ENCODE results near the gene RCAN3.

The RCAN3 gene

DNA sequence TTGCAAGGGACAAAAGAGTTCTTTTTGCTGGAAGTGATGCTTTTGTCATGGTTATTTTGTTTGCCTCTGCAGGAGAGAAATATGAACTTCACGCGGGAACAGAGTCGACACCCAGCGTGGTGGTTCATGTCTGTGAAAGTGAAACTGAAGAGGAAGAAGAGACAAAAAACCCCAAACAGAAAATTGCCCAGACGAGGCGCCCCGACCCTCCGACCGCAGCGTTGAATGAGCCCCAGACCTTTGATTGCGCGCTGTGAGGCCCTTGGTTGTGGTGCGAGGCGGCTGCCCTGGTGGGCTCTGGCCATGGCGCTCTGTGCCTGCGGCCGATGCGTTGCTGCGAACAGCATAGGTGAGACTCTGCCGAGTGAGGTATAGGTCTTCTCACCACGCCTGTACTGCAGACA lies 32.4 kb downstream of the RCAN3 start:
- Histone ChIP-seq H2AFZ (ENCODE audit: low read length) (peak overlapping the region; percentile 73), H4K20me1 (ENCODE audit: insufficient read depth, low read length) (no peaks in the 10 kb centered on the region), H3K4me1 (ENCODE audit: low read length) (no peaks in the 10 kb centered on the region; the same call in 1 of the 2 replicates), H3K27me3 (replicated peaks; ENCODE audit: insufficient read depth, low read length) (no peaks in the 10 kb centered on the region), H3F3A (ENCODE audit: insufficient read depth, low read length) (peaks cover 6% of the 10 kb centered on the region; the same call in 1 of the 2 replicates), H3K79me2 (ENCODE audit: low read length) (no peaks in the 10 kb centered on the region), H3K9me2 (replicated peaks; ENCODE audit: insufficient read depth, low read length) (no peaks in the 10 kb centered on the region), H3K4me2 (ENCODE audit: low read depth, low read length) (peak overlapping the region; percentile 67), H3K27ac (ENCODE audit: low read length) (peak overlapping the region; percentile 47; the same call in 1 of the 2 replicates), H3K4me3 (ENCODE audit: low read length) (peak overlapping the region; percentile 65), H3K9me3 (replicated peaks; ENCODE audit: insufficient read depth, low read length) (no peaks in the 10 kb centered on the region), H3K9ac (ENCODE audit: low read length) (peak overlapping the region; percentile 57; the same call in 1 of the 2 replicates), H3K36me3 (replicated peaks; ENCODE audit: insufficient read depth, low read length) (no peaks in the 10 kb centered on the region)
- DNase-seq: peak; percentile 88
- no peak for TF ChIP-seq EZH2 (optimal IDR thresholded peaks at IDR 0.05; ENCODE audit: low read depth, low read length)
- TF ChIP-seq, protein P1, sequence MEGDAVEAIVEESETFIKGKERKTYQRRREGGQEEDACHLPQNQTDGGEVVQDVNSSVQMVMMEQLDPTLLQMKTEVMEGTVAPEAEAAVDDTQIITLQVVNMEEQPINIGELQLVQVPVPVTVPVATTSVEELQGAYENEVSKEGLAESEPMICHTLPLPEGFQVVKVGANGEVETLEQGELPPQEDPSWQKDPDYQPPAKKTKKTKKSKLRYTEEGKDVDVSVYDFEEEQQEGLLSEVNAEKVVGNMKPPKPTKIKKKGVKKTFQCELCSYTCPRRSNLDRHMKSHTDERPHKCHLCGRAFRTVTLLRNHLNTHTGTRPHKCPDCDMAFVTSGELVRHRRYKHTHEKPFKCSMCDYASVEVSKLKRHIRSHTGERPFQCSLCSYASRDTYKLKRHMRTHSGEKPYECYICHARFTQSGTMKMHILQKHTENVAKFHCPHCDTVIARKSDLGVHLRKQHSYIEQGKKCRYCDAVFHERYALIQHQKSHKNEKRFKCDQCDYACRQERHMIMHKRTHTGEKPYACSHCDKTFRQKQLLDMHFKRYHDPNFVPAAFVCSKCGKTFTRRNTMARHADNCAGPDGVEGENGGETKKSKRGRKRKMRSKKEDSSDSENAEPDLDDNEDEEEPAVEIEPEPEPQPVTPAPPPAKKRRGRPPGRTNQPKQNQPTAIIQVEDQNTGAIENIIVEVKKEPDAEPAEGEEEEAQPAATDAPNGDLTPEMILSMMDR (IDR thresholded peaks at IDR 0.05; ENCODE audit: low read length): 0 out of 2 replicates have a peak, but pooled peaks have one; percentile 9

DNA sequence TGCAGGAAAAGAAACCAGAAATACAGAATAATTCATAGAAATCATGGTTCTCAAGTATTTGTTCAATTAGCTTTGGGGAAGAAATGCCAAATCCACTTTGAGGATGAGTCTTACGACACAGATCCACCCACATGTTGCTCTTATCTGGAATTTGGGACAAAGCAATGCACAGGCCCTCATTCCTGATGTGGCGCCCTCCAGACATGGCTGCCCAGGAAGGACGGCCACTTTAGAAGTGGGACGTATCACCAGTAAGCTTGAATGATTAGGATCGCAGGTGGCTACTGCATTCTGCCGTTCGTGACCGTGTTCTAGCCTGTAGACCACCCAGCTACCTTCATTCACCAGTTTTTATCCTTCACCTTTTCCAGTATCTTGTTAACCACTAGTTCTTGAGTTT lies 33.1 kb downstream of the RCAN3 start:
- Histone ChIP-seq H2AFZ (ENCODE audit: low read length) (no peak overlapping the region), H3K36me3 (replicated peaks; ENCODE audit: insufficient read depth, low read length) (no peaks in the 10 kb centered on the region), H3K27ac (ENCODE audit: low read length) (no peak overlapping the region), H3K27me3 (replicated peaks; ENCODE audit: insufficient read depth, low read length) (no peaks in the 10 kb centered on the region), H3K4me3 (ENCODE audit: low read length) (no peak overlapping the region), H3K4me1 (ENCODE audit: low read length) (peaks cover 2% of the 10 kb centered on the region; the same call in 1 of the 2 replicates), H3K4me2 (ENCODE audit: low read depth, low read length) (peak overlapping the region; percentile 67; the same call in 1 of the 2 replicates), H3K79me2 (ENCODE audit: low read length) (no peaks in the 10 kb centered on the region), H3K9me2 (replicated peaks; ENCODE audit: insufficient read depth, low read length) (no peaks in the 10 kb centered on the region), H3K9ac (ENCODE audit: low read length) (no peak overlapping the region), H3K9me3 (replicated peaks; ENCODE audit: insufficient read depth, low read length) (no peaks in the 10 kb centered on the region), H4K20me1 (ENCODE audit: insufficient read depth, low read length) (no peaks in the 10 kb centered on the region), H3F3A (ENCODE audit: insufficient read depth, low read length) (peaks cover 6% of the 10 kb centered on the region; the same call in 1 of the 2 replicates)
- DNase-seq: no peak
- TF ChIP-seq EZH2phosphoT487 (IDR thresholded peaks at IDR 0.05; ENCODE audit: low read length) (no peak), EZH2 (optimal IDR thresholded peaks at IDR 0.05; ENCODE audit: low read depth, low read length) (no peak)
- TF ChIP-seq, protein P1 (IDR thresholded peaks at IDR 0.05; ENCODE audit: low read length): no peak

DNA sequence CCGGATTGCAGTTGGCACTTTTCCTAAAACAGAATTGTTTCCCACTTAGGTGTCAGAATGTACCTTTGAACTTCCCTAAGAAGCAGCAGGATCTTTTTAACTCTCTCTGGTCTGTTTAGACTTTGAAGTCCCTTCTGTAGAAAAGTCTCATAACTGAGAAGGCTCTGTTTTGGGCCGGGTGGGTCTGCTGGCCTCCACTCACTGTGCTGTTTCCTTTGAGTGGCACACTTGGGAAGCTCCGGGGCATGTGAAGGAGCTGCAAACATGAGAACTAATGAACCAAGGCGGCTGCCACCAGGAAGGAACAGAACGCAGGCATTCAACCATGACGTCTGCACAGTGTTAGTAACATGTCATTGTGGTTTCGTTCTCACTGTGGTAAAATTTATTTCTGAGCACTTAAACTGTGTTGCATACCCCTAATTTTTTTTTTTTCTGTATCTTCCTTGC lies 33.8 kb downstream of the RCAN3 start:
- H3K9ac ChIP-seq (ENCODE audit: low read length): no peak overlapping the region

More for the DNA sequence above, 33.8 kb downstream of the RCAN3 start:
- no peak for TF ChIP-seq EZH2phosphoT487 (IDR thresholded peaks at IDR 0.05; ENCODE audit: low read length)
- TF ChIP-seq, protein P1 (IDR thresholded peaks at IDR 0.05; ENCODE audit: low read length): no peak
- TF ChIP-seq EZH2 (optimal IDR thresholded peaks at IDR 0.05; ENCODE audit: low read depth, low read length): no peak
- H3K4me2 ChIP-seq (ENCODE audit: low read depth, low read length): no peak overlapping the region
- no peaks in the 10 kb centered on the region for H3K36me3 ChIP-seq (replicated peaks; ENCODE audit: insufficient read depth, low read length)
- H3F3A ChIP-seq (ENCODE audit: insufficient read depth, low read length): peaks cover 6% of the 10 kb centered on the region; the same call in 1 of the 2 replicates
- DNase-seq: no peak
- no peaks in the 10 kb centered on the region for H3K9me2 ChIP-seq (replicated peaks; ENCODE audit: insufficient read depth, low read length)
- H3K4me3 ChIP-seq (ENCODE audit: low read length): no peak overlapping the region
- H3K4me1 ChIP-seq (ENCODE audit: low read length): peaks cover 9% of the 10 kb centered on the region; the same call in 1 of the 2 replicates
- no peaks in the 10 kb centered on the region for H3K9me3 ChIP-seq (replicated peaks; ENCODE audit: insufficient read depth, low read length)
- no peak overlapping the region for H2AFZ ChIP-seq (ENCODE audit: low read length)
- H3K27me3 ChIP-seq (replicated peaks; ENCODE audit: insufficient read depth, low read length): no peaks in the 10 kb centered on the region
- H3K79me2 ChIP-seq (ENCODE audit: low read length): no peaks in the 10 kb centered on the region
- H3K27ac ChIP-seq (ENCODE audit: low read length): no peak overlapping the region
- H4K20me1 ChIP-seq (ENCODE audit: insufficient read depth, low read length): no peaks in the 10 kb centered on the region

Measured in MM.1S (cell line).